SK-N-DZ (cell line): ENCODE results near the gene EFNA4.

ENCODE experiments used
- DNase-seq: peaks from one replicate; pipeline ENCODE4 v3.0.0-alpha.2; 2015; ENCODE audit warnings: low spot score

The EFNA4 gene

GRCh38 chr1:155073377-155074242 is 10.1 kb downstream of the EFNA4 start:
- DNase-seq: no peak

- DNase-seq: no peak
These were observed 12.0 kb downstream of the EFNA4 start for GRCh38 chr1:155075535-155075934.

GRCh38 chr1:155076371-155076770 is 12.8 kb downstream of the EFNA4 start:
- peak; percentile 52 for DNase-seq

GRCh38 chr1:155077346-155077745 is 13.8 kb downstream of the EFNA4 start:
- no peak for DNase-seq

- no peak for DNase-seq
These were observed 14.4 kb downstream of the EFNA4 start for GRCh38 chr1:155077758-155078445.

- peak; percentile 75 for DNase-seq
These were observed 15.1 kb downstream of the EFNA4 start, which contains the start of gene EFNA3 for GRCh38 chr1:155078469-155079209. EFNA3 (plus strand) TSS chr1:155078837; CDS start chr1:155078942, 105 bp downstream.

GRCh38 chr1:155079210-155079486 is 15.6 kb downstream of the EFNA4 start:
- DNase-seq: no peak

GRCh38 chr1:155079487-155080311 is 16.2 kb downstream of the EFNA4 start:
- DNase-seq: peak; percentile 54

- peak; percentile 94 for DNase-seq
These were observed 17.0 kb downstream of the EFNA4 start for GRCh38 chr1:155080312-155081228.

- DNase-seq: no peak
These were observed 18.1 kb downstream of the EFNA4 start for GRCh38 chr1:155081472-155082300.

- DNase-seq: peak; percentile 57
These were observed 18.9 kb downstream of the EFNA4 start for GRCh38 chr1:155082301-155083051.

GRCh38 chr1:155083052-155083541 is 19.6 kb downstream of the EFNA4 start:
- DNase-seq: no peak

GRCh38 chr1:155083865-155084721 is 20.6 kb downstream of the EFNA4 start:
- no peak for DNase-seq

- DNase-seq: peak; percentile 99
These were observed 21.4 kb downstream of the EFNA4 start for GRCh38 chr1:155084722-155085503.

- no peak for DNase-seq
These were observed 22.1 kb downstream of the EFNA4 start for GRCh38 chr1:155085504-155086127.

- peak; percentile 70 for DNase-seq
These were observed 22.7 kb downstream of the EFNA4 start for GRCh38 chr1:155086128-155086741.
